Heart left ventricle (tissue), 13 donors: Measurements from ENCODE around the gene SLC6A3.

Experiments
- CTCF ChIP-seq, 12 donors: fragments of 200-600 bp; sonication (generic) in 4 of 12; IDR thresholded peaks; one replicate each; pipeline versions ENCODE4 v1.5.0 to v1.8.0; 2018 to 2022; ENCODE audit warnings: antibody characterized with exemption in 12 of 12, mild to moderate bottlenecking in 5 of 12
- POLR2A ChIP-seq, 2 donors: fragments of 450-650 bp; IDR thresholded peaks; one replicate each; pipeline ENCODE4 v1.6.1; 2017; ENCODE audit warnings: antibody characterized with exemption in 2 of 2, mild to moderate bottlenecking in 2 of 2, moderate library complexity in 2 of 2
- donor health status: ischemic (EF 13 %, LVEDD 7.1; RV severe dilation, severe dysfunction).
- donor health status: DM: no; HTN: yes; CAD: no.
- donor health status: DM: no; HTN: no; CAD: no.
- donor health status: ischemic (EF 25% LVEDD 6.9; RV normal size, moderate dysfunction).
- donor health status: ischemic (EF 25% LVEDD 5.7; RV mildly dilated, moderate dysfunction).
- donor health status: ischemic (EF 35%, LVEDD 5.7; RV mildly dilated, moderate dysfunction).
- donor health status: nonischemic (EF 11% LVEDD 7.7; RV severe dilation, severe dysfunction).
- donor health status: DM: yes; HTN: yes; CAD: no.
- donor health status: PGD.
- donor health status: ischemic (EF 29% LVEDD 5.4; RV normal size, mild dysfunction).
- donor health status: nonischemic (EF 23%, LVEDD 6.1; RV moderate dilation, normal function).

GRCh38 chr5:1443991-1444360 lies 1.3 kb downstream of the SLC6A3 start:
- TF ChIP-seq CTCF (IDR thresholded peaks at IDR 0.05) (no peak), POLR2A (IDR thresholded peaks at IDR 0.05) (no peak)
